ENCODE measurements around the gene DZIP1.

DNA sequence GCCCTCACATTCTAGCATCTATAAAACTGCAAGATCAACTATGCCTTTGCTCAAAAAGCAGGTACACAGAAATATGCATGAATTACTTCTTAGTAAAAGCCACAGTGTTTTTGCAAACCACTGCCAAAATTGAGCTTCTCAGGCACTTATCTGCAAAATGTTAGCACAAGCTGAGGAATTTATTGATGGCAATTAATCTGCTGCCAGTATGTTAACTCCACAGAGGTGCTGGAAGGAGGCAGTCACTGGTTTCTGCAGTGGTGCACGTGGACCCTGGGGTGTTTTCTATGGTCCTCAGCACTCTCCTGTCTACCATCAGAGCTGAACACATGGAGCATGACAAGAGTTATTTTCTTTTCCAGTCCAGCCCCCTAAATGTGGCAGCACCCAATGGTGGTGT is 47.8 kb downstream of the DZIP1 start:
- no peak for TF ChIP-seq BACH2 (CRISPR knock-in tag; IDR thresholded peaks at IDR 0.05; ENCODE audit: borderline replicate concordance)
- TF ChIP-seq, protein P1, sequence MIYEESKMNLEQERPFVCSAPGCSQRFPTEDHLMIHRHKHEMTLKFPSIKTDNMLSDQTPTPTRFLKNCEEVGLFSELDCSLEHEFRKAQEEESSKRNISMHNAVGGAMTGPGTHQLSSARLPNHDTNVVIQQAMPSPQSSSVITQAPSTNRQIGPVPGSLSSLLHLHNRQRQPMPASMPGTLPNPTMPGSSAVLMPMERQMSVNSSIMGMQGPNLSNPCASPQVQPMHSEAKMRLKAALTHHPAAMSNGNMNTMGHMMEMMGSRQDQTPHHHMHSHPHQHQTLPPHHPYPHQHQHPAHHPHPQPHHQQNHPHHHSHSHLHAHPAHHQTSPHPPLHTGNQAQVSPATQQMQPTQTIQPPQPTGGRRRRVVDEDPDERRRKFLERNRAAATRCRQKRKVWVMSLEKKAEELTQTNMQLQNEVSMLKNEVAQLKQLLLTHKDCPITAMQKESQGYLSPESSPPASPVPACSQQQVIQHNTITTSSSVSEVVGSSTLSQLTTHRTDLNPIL (CRISPR knock-in tag; IDR thresholded peaks at IDR 0.05; ENCODE audit: low read depth), result no peak
- TF ChIP-seq, protein P2, sequence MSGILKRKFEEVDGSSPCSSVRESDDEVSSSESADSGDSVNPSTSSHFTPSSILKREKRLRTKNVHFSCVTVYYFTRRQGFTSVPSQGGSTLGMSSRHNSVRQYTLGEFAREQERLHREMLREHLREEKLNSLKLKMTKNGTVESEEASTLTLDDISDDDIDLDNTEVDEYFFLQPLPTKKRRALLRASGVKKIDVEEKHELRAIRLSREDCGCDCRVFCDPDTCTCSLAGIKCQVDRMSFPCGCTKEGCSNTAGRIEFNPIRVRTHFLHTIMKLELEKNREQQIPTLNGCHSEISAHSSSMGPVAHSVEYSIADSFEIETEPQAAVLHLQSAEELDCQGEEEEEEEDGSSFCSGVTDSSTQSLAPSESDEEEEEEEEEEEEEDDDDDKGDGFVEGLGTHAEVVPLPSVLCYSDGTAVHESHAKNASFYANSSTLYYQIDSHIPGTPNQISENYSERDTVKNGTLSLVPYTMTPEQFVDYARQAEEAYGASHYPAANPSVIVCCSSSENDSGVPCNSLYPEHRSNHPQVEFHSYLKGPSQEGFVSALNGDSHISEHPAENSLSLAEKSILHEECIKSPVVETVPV (CRISPR knock-in tag; IDR thresholded peaks at IDR 0.05), result no peak
- TF ChIP-seq, protein P3, sequence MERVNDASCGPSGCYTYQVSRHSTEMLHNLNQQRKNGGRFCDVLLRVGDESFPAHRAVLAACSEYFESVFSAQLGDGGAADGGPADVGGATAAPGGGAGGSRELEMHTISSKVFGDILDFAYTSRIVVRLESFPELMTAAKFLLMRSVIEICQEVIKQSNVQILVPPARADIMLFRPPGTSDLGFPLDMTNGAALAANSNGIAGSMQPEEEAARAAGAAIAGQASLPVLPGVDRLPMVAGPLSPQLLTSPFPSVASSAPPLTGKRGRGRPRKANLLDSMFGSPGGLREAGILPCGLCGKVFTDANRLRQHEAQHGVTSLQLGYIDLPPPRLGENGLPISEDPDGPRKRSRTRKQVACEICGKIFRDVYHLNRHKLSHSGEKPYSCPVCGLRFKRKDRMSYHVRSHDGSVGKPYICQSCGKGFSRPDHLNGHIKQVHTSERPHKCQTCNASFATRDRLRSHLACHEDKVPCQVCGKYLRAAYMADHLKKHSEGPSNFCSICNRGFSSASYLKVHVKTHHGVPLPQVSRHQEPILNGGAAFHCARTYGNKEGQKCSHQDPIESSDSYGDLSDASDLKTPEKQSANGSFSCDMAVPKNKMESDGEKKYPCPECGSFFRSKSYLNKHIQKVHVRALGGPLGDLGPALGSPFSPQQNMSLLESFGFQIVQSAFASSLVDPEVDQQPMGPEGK (CRISPR knock-in tag; IDR thresholded peaks at IDR 0.05; ENCODE audit: borderline replicate concordance), result no peak
- TF ChIP-seq ARNTL (CRISPR knock-in tag; IDR thresholded peaks at IDR 0.05; ENCODE audit: borderline replicate concordance, low read depth), result no peak
- TF ChIP-seq ZNF8 (CRISPR knock-in tag; IDR thresholded peaks at IDR 0.05), result no peak
- no peak for TF ChIP-seq SNAI2 (CRISPR knock-in tag; IDR thresholded peaks at IDR 0.05)
- no peak for TF ChIP-seq ESRRG (CRISPR knock-in tag; IDR thresholded peaks at IDR 0.05)
- no peak for TF ChIP-seq ZFP3 (CRISPR knock-in tag; IDR thresholded peaks at IDR 0.05)
- no peak for TF ChIP-seq RARB (CRISPR knock-in tag; IDR thresholded peaks at IDR 0.05)
- TF ChIP-seq OSR1 (CRISPR knock-in tag; IDR thresholded peaks at IDR 0.05), result no peak
- TF ChIP-seq, protein P4, sequence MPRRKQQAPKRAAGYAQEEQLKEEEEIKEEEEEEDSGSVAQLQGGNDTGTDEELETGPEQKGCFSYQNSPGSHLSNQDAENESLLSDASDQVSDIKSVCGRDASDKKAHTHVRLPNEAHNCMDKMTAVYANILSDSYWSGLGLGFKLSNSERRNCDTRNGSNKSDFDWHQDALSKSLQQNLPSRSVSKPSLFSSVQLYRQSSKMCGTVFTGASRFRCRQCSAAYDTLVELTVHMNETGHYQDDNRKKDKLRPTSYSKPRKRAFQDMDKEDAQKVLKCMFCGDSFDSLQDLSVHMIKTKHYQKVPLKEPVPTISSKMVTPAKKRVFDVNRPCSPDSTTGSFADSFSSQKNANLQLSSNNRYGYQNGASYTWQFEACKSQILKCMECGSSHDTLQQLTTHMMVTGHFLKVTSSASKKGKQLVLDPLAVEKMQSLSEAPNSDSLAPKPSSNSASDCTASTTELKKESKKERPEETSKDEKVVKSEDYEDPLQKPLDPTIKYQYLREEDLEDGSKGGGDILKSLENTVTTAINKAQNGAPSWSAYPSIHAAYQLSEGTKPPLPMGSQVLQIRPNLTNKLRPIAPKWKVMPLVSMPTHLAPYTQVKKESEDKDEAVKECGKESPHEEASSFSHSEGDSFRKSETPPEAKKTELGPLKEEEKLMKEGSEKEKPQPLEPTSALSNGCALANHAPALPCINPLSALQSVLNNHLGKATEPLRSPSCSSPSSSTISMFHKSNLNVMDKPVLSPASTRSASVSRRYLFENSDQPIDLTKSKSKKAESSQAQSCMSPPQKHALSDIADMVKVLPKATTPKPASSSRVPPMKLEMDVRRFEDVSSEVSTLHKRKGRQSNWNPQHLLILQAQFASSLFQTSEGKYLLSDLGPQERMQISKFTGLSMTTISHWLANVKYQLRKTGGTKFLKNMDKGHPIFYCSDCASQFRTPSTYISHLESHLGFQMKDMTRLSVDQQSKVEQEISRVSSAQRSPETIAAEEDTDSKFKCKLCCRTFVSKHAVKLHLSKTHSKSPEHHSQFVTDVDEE (CRISPR knock-in tag; IDR thresholded peaks at IDR 0.05), result no peak
- TF ChIP-seq ISL1 (CRISPR knock-in tag; IDR thresholded peaks at IDR 0.05), result no peak
- no peak for TF ChIP-seq CSDC2 (CRISPR knock-in tag; IDR thresholded peaks at IDR 0.05)
